Nephron progenitor cell (in vitro differentiated cells): ENCODE measurements around the gene NGB.

Source experiments
- DNase-seq: peaks from one replicate; pipeline ENCODE4 v3.0.0; 2021
- H3K27ac Mint-ChIP-seq: 2 replicates; pipeline ENCODE4 v1.8.0; 2021; ENCODE audit warnings: mild to moderate bottlenecking, moderate library complexity, mixed read lengths
- H3K27me3 Mint-ChIP-seq: 2 replicates; pipeline ENCODE4 v1.8.0; 2021; ENCODE audit warnings: mild to moderate bottlenecking, low read depth, mixed read lengths; ENCODE audit not compliant: poor library complexity
- H3K36me3 Mint-ChIP-seq: 2 replicates; pipeline ENCODE4 v1.8.0; 2021; ENCODE audit warnings: low read depth, mixed read lengths
- H3K4me1 Mint-ChIP-seq: 2 replicates; pipeline ENCODE4 v1.8.0; 2021; ENCODE audit warnings: mixed read lengths
- H3K4me3 Mint-ChIP-seq: 2 replicates; pipeline ENCODE4 v1.8.0; 2021; ENCODE audit warnings: mild to moderate bottlenecking, moderate library complexity, mixed read lengths
- H3K9me3 Mint-ChIP-seq: 2 replicates; pipeline ENCODE4 v1.8.0; 2021; ENCODE audit warnings: mild to moderate bottlenecking, moderate library complexity, mixed read lengths
- TF ChIP-seq, protein P1 (sequence below): fragments of 200-600 bp; sonication (generic); IDR thresholded peaks from 2 replicates; pipeline ENCODE4 v1.5.0; 2021; ENCODE audit warnings: antibody characterized with exemption

The NGB gene

DNA sequence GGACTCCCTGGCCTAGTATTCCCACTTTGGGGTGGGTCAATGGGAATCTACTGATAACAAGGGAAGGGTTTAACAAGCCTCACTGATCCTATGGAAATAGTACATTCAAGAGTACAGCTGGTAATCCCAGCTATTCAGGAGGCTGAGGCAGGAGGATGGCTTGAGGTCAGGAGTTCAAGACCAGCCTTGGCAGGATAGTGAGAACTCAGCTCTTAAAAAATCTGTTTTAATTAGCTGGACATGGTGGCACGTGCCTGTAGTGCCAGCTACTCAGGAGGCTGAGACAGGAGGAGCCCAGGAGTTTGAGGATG lies 45.1 kb upstream of the NGB start:
- H3K27ac Mint-ChIP-seq: no peak overlapping the region
- peaks cover 13% of the 10 kb centered on the region for H3K36me3 Mint-ChIP-seq
- peaks cover 3% of the 10 kb centered on the region for H3K27me3 Mint-ChIP-seq
- DNase-seq: no peak
- H3K4me3 Mint-ChIP-seq: no peak overlapping the region
- TF ChIP-seq, protein P1, sequence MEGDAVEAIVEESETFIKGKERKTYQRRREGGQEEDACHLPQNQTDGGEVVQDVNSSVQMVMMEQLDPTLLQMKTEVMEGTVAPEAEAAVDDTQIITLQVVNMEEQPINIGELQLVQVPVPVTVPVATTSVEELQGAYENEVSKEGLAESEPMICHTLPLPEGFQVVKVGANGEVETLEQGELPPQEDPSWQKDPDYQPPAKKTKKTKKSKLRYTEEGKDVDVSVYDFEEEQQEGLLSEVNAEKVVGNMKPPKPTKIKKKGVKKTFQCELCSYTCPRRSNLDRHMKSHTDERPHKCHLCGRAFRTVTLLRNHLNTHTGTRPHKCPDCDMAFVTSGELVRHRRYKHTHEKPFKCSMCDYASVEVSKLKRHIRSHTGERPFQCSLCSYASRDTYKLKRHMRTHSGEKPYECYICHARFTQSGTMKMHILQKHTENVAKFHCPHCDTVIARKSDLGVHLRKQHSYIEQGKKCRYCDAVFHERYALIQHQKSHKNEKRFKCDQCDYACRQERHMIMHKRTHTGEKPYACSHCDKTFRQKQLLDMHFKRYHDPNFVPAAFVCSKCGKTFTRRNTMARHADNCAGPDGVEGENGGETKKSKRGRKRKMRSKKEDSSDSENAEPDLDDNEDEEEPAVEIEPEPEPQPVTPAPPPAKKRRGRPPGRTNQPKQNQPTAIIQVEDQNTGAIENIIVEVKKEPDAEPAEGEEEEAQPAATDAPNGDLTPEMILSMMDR: no peak
- H3K9me3 Mint-ChIP-seq: no peaks in the 10 kb centered on the region
- peaks cover 68% of the 10 kb centered on the region for H3K4me1 Mint-ChIP-seq

DNA sequence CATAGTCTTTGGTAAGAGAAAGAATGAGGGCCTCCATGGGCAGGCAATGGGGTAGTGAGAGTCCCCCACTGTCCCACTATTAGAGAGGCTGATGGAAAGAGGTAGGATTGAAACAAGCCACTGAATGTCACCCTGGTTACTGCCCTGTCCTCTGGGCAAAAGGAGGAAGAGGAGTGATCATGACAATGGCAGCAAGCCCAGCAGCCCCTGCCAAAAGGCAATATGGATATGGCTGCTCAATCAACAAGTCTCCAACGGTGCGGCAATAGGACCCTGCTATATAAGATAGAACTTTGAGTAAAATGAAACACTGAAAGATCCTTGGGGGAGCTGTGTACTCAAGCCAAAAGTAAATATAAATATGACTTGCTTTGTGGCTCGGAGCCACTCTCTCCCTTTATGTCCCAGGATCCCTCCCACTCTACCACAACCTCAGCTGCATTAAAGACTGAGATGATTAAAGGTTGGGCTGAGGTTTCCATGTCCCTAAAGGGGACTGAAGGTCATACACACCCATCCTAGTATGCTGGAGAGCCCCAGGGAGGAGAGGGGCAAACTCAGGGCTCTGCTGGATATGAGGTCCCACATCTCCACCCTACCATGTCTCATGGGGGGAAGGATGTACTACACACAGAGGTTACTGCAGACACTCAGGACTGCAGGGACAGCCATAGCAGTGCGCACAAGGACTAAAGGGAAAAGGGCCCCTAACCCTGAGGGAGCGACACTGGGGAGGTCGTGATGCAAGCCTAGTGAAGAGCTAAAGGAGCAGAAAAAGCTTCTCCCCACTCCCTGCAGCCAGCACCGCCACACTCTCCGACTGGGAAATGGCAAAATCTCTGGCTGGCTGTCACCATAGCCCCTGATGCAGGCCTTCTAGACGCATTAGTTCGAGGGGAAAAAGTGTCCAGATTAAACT lies 43.8 kb upstream of the NGB start:
- H3K9me3 Mint-ChIP-seq: no peaks in the 10 kb centered on the region
- TF ChIP-seq, protein P1: no peak
- H3K36me3 Mint-ChIP-seq: peaks cover 23% of the 10 kb centered on the region
- peaks cover 64% of the 10 kb centered on the region for H3K4me1 Mint-ChIP-seq
- DNase-seq: no peak
- peak overlapping the region; percentile 93 for H3K27ac Mint-ChIP-seq
- H3K27me3 Mint-ChIP-seq: peaks cover 4% of the 10 kb centered on the region
- no peak overlapping the region for H3K4me3 Mint-ChIP-seq

DNA sequence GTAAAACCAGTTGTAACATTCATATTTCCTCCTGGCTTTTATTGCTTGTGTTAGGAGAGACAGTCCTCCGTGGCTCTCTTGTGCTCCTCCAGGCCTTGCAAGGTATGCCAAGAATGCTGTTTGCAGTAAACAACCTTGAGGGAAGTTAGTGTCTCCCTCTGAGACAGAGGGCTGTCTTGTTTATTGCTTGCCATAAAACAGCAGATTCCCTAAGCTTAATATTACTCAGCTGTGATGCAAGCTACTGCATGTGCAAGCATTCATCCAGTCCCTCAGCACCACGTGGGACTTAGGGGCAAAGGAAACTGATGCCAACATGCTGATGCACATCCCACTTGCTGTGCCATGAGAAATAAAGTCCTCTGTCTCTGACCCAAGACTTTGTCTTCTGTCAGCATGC lies 43.0 kb upstream of the NGB start:
- Mint-ChIP-seq H3K36me3 (peaks cover 23% of the 10 kb centered on the region), H3K27ac (peak overlapping the region; percentile 93), H3K9me3 (no peaks in the 10 kb centered on the region), H3K27me3 (peaks cover 4% of the 10 kb centered on the region), H3K4me1 (peaks cover 56% of the 10 kb centered on the region), H3K4me3 (no peak overlapping the region)
- DNase-seq: no peak
- TF ChIP-seq, protein P1: no peak

DNA sequence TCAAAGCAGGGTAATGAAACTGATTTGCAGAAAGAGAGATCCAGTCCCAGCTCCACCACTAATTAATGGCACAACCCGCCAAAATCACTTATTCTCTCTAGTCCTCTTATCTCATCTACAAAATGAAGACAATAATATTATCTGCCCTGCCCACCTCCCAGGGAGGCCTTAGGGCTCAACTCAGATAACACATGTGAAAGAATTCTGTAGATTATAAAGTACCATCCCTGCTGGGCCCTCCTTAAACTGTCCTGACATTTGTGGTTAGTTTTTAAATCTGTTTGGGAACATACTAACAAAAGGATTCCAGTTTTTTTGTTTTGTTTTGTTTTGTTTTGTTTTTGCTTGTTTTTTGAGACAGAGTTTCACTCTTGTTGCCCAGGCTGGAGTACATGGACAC lies 42.4 kb upstream of the NGB start:
- Mint-ChIP-seq H3K27me3 (peaks cover 4% of the 10 kb centered on the region), H3K4me3 (no peak overlapping the region), H3K27ac (no peak overlapping the region), H3K4me1 (peaks cover 53% of the 10 kb centered on the region), H3K36me3 (peaks cover 23% of the 10 kb centered on the region), H3K9me3 (no peaks in the 10 kb centered on the region)
- DNase-seq: no peak
- TF ChIP-seq, protein P1: no peak

DNA sequence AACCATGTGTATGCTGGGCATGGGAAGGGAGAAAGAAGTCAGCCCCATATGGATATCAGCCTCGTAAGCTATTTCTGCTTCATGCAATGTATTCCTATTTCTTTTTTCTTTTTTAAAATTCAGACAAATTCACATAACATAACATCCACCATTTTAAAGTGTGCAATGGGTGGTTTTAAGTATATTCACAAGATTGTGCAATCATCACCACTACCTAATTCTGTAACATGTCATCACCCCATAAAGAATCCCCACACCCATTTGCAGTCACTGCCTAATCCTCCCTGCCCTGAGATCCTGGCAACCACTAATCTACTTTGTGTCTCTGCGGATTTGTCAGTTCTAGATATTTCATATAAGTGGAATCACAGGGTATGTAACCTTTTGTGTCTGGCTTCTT lies 40.2 kb upstream of the NGB start:
- DNase-seq: no peak
- H3K36me3 Mint-ChIP-seq: peaks cover 24% of the 10 kb centered on the region
- no peaks in the 10 kb centered on the region for H3K9me3 Mint-ChIP-seq
- TF ChIP-seq, protein P1: no peak
- no peak overlapping the region for H3K27ac Mint-ChIP-seq
- peaks cover 4% of the 10 kb centered on the region for H3K27me3 Mint-ChIP-seq
- H3K4me3 Mint-ChIP-seq: no peak overlapping the region
- peaks cover 54% of the 10 kb centered on the region for H3K4me1 Mint-ChIP-seq

DNA sequence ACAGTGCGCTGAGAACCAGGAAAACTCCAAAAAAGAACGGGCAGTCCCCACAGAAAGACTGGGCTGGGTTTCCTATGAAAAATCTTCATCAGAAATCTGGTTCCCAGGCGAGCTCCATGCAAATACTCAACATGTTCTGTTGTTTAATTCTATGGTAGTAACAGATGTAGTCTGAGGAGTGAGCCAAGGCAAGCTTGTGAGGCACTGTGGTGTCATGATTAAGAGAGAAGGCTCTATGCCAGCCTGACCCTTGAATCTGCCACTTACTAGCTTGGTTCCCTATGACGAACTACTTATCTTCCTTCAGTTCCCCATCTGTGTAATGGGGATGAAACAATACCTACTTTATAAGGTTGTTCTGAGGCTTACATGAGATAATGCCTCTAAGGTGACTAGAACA lies 39.0 kb upstream of the NGB start:
- Mint-ChIP-seq H3K4me3 (no peak overlapping the region), H3K36me3 (peaks cover 28% of the 10 kb centered on the region), H3K27ac (no peak overlapping the region), H3K4me1 (peaks cover 46% of the 10 kb centered on the region), H3K9me3 (no peaks in the 10 kb centered on the region), H3K27me3 (peaks cover 4% of the 10 kb centered on the region)
- no peak for DNase-seq
- TF ChIP-seq, protein P1: no peak
